Stimulated activated naive CD4-positive, alpha-beta T cell (primary cell): ENCODE results near the gene TPSG1.
"Not testable (repeated sequence)": the region's sequence is repeated elsewhere in the genome, so short reads cannot be mapped to it uniquely, and the experiment has no call there.

Experiments used
- DNase-seq, 6 experiments: peaks; one replicate each; lab custom pipeline; 2025; lab: John Stamatoyannopoulos, UW

Gene TPSG1

DNA sequence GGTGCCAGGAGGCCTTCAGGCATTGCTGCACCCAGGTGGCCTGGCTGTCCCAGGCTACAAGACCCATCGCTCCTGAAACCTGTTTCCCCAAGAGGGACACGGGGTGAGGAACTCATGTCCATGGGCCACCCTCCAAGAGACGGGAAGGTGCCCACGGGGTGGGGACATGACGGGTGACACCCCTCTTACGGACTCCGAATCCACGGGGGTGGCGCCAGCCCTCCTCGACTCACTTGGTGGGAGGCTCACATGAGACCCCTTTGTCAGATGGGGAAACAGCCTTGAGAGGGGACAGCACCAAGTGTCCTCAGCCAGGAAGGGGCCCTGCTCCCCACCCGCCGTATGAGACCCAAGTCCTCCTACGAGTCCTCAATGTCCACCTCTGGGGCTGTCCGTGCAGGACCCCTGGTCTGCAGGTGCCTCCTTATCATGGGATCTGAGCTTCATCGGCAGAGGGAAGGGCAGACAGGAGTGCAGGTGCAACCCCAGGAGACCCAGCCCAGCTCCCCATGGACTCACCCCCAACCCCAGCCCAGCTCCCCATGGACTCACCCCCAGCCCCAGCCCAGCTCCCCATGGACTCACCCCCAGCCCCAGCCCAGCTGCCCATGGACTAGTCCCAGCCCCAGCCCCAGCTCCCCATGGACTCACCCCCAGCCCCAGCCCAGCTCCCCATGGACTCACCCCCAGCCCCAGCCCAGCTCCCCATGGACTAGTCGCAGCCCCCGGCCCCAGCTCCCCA, 5.6 kb upstream of the TPSG1 start:
- not testable (repeated sequence) for DNase-seq

DNA sequence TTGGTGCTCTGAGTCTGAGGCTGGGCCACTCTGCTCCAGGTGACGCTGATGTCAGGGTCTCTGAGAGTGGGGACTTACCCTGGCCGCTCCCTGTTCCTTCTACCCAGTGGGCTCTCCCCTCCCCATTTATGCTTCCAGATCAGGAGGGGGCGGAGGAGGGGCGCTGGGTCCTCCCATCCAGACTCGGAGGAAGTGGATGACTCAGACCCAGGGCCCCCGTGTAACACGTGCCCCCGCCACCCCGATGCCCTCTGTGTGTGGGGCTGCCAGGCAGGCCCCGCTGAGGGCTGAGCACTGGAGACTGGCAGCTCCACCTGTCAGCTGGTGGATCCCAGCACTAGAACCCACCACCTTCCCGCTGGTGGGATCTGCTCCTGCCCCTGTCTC, 5.0 kb upstream of the TPSG1 start, which contains the start of gene TPSB2:
TPSB2 (minus strand) TSS at position 101 of the 387 bp plus-strand sequence. CDS start 233 bp downstream, outside the sequence.
- DNase-seq, result not testable (repeated sequence)

DNA sequence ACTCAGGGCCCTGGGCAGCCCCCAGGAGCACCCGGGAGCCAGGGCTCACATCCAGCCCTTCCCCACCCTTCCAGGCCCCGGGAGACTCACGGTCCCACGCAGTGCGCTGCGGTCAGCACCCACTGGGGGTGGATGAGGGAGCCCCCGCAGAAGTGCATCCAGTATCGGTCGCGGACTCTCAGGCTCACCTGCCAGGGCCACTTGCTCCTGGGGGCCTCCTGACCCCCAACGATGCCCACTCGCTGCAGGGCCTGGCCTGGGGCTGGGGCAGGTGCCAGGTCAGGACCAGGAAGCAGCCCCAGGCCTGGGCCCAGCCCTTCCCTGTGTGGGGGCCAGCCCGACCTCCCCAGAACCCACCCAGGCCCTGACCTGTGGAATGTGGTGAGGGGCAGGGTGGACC, 4.4 kb upstream of the TPSG1 start:
- not testable (repeated sequence) for DNase-seq

- not testable (repeated sequence) for DNase-seq
Measured at GRCh38 chr16:1228227-1228626, 3.2 kb upstream of the TPSG1 start.

DNA sequence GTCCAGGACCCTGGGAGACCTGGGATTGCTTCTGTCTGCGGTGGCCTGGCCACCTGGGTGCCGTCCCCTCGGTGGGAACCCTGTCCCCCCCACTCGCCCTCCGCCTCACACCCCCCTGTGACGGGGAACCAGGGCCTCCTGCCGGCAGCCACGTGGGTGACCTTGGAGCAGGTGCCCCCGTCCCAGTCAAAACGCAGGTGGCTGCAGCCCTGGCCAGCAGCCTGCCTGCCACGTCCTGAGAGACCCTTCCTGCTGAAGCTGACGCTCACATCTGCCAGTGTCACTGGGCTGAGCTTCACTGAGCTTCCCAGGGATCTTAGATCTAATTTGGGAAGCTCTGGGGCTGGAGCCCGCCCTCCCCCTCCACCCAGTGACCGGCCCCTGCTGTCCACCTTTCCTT, 1.6 kb upstream of the TPSG1 start:
- DNase-seq, result not testable (repeated sequence)

DNA sequence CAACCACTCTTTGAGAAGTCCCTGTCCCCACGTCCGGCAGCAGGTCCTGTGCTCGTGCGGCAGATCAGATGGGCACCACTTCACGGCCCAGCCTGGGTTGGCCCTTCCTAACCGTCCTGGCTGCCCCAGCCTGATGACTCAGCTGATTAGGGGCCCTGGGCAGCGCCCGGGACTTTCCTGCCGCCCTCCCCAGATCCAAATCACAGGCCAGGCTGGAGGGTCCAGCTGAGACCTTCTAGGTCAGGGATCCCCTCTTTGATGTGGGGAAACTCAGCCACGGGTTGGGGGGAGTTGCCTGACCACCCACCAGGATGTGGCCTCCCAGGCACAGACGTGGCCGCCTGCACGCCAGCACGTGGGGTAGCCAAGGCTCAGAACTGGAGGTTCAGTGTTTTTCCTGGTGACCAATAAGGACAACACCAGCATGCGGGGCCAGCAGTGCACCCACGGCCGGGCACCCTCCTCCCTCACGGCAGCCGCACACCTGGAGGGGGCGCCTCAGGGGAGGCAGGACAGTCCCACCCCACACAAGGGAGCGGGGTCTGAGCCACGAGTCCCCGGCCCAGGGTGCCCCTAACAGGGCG, 752 bp upstream of the TPSG1 start:
- not testable (repeated sequence) for DNase-seq

GRCh38 chr16:1224558-1224957, 510 bp downstream of the TPSG1 start:
- no peak for DNase-seq

- DNase-seq, result no peak
Measured at GRCh38 chr16:1223355-1224214, 1.5 kb downstream of the TPSG1 start.

DNA sequence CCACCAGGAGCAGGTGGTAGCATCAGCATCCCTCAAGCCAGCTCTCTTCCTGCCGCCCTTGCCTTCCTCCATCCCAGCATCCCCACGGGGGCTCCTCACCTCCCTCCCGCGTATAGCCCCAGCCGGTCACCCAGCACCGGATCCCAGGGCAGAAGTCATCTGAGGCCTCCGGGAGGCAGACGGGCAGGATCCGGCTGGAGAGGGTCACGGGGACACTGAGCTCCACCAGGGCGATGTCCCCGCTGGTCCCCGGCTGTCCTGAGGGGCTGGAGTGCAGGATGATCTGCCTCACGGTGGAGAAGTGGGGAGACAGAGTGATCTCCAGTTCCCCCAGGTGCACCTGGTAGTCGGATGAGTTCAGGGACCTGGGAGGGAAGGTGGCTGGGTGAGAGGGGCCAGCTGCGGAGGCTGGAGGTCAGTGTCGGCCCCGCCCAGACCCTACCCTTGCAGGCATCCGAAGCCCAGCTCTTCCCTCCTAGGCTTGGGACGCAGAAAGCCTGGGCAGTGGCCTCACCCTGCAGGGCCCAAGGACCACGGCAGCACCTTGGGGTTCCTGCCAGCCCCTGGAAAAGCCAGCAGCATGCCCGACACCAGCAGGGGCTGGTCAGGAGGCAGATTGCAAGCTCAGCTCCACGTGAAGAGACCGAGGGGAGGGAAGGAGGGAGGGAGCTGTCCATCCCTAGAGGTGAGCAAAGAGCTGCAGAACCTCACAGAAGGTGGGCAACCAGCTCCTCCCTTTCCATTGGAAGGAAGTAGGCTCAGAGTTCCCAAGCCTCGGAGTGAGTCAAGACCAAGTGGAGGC, 2.3 kb downstream of the TPSG1 start:
- DNase-seq, result no peak

DNA sequence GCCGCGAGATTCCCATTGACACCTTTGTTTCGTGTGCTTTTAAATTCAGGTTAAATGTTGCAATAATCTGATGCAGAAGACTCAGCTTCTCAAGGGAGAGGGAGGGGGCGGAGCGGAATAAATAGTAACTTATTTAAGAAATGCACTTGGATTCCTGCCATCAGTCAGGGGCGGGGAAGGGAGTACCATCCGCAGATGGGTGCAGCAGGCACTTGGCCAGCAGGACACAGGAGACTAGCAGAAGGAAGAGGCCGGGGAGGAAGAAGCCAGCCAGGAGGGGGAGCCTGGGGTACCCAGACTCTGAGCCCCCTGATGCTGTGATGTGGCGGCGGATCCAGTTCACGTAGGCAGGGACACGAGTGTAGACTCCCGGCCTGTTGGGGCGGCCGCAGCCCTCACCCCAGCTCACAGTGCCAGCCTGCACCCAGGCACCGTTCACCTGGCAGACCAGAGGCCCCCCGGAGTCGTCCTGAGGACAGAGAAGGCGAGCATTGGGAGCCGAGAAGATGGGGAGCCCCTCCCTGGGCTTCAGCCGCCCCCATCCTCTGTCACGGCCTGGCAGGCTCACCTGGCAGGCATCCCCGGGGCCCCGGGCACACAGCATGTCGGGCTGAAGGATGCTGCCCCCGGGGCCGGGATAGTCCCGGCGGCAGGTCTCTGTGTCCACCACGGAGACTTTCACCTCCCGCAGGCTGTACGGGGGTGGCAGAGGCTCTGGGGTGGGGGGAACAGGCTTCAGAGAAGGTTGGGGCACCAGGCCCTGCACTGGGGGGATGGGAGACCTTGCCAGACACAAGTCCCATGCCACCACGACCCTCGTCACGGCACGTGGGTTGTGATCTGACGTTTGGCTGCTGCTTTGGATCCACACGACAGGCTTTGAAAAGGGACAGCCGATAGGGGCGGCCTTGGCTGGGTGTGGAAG, 3.2 kb downstream of the TPSG1 start:
- no peak for DNase-seq

DNA sequence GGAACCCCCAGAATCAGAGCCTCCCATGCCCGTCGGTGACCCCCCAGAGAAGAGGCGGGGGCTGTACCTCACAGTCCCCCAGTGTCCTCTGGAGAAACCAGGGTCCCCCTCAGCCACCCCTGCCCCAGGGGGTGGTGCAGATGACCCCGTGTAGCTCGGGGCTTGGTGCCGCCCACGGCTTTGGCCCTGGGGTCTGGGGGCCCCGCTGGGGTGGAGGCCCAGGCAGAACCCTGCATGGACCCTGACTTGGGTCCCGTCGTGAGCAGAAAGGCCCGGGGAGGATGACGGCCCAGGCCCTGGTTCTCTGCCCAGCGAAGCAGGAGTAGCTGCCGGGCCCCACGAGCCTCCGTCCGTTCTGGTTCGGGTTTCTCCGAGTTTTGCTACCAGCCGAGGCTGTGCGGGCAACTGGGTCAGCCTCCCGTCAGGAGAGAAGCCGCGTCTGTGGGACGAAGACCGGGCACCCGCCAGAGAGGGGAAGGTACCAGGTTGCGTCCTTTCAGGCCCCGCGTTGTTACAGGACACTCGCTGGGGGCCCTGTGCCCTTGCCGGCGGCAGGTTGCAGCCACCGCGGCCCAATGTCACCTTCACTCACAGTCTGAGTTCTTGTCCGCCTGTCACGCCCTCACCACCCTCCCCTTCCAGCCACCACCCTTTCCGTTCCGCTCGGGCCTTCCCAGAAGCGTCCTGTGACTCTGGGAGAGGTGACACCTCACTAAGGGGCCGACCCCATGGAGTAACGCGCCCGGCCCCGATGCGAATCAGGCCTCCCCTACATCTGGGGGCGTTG, 4.0 kb downstream of the TPSG1 start:
- DNase-seq, result no peak

DNA sequence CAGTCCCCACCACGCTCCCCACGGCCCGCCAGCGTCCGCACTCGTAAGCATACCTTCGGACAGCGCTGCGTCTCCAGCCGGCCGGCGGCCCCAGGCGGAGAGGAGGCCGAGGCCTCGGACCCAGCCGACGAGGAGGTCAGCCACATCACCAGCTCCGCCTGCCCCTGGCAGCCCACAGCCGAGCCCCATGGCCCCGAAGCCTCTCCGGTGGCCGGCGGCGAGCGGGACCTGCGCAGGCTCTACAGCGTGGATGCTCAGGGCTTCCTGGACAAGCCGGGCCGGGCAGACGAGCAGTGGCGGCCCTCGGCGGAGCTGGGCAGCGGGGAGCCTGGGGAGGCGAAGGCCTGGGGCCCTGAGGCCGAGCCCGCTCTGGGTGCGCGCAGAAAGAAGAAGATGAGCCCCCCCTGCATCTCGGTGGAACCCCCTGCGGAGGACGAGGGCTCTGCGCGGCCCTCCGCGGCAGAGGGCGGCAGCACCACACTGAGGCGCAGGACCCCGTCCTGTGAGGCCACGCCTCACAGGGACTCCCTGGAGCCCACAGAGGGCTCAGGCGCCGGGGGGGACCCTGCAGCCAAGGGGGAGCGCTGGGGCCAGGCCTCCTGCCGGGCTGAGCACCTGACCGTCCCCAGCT, 4.9 kb downstream of the TPSG1 start:
- no peak for DNase-seq

DNA sequence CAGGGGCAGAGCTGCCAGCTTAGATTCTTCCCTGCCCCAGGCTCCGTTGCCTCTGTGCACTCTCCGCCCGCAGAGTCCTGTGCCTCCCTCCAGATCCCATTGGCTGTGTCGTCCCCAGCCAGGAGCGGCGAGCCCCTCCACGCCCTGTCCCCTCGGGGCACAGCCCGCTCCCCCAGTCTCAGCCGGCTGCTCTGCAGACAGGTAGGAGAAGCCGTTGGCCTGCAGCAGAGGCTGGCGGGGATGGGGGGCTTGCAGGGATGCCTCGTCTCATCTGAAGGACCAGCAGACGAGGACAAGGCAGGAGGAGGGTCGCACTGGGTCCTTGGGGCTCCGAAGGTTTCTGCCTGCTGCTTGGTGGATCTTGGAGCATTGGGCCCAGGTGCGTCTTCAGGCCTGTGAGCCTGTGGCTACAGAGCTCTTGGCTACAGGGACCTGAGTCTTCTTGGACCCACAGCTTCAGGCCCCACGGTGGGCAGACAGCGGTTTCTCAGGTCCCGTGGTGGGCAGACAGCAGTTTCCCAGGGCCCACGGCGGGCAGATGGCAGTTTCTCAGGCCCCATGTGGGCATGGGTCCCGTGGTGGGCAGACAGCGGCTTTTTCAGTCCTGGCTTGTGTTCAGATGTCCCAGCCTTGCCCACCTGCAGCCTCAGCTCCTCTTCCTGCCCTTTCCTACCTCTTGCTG, 6.0 kb downstream of the TPSG1 start:
- DNase-seq, result no peak

DNA sequence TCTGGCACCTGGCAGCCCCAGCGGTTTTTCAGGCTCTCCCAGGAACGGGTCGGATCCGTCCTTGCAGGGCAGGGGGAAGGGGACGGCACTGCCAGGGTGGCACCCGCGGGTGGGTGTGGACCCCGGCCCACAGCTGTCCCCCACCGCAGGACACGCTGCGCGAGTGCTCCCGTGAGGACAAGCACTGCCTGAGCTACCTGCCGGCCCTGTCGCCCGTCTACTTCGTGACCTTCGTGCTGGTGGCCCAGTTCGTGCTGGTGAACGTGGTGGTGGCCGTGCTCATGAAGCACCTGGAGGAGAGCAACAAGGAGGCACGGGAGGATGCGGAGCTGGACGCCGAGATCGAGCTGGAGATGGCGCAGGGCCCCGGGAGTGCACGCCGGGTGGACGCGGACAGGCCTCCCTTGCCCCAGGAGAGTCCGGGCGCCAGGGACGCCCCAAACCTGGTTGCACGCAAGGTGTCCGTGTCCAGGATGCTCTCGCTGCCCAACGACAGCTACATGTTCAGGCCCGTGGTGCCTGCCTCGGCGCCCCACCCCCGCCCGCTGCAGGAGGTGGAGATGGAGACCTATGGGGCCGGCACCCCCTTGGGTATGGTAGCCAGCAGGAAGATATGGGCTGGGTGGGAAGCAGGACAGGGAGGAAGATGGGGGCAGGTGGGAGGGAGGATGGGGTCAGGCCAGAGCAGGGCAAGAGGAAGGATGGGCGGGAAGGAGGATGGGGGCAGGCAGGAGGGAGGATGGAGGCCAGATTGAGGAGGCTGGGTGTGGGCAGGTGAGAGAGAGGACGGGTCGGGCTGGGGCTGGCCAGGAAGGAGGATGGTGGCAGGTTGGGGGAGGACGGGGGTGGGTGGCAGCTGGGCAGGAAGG, 6.8 kb downstream of the TPSG1 start:
- no peak for DNase-seq

GRCh38 chr16:1217526-1217925, 7.5 kb downstream of the TPSG1 start:
- DNase-seq, result no peak

- no peak for DNase-seq
Measured at GRCh38 chr16:1216681-1217400, 8.2 kb downstream of the TPSG1 start.

- DNase-seq, result no peak
Measured at GRCh38 chr16:1216296-1216619, 8.8 kb downstream of the TPSG1 start.
